Neural cell (in vitro differentiated cells): ENCODE results near the gene PCDHAC2. TPM values are rescaled to one million over a fixed set of nuclear protein-coding genes. Genes with fewer than 3 reads are reported as not detected.

Source experiments
- H2AFZ ChIP-seq: fragments of 200-600, 300-800 bp; sonication (generic), shearing (Covaris generic); 2 replicates; pipeline ENCODE4 v1.6.0; 2014; ENCODE audit warnings: low read depth, mild to moderate bottlenecking, antibody characterized with exemption, low read length, moderate library complexity
- H3F3A ChIP-seq: fragments of 200-600 bp; shearing (Covaris generic); 2 replicates; pipeline ENCODE4 v1.6.1; 2016; ENCODE audit warnings: mild to moderate bottlenecking, moderate library complexity, mixed read lengths, antibody characterized with exemption, low read length; ENCODE audit not compliant: insufficient read depth, poor library complexity, severe bottlenecking
- H3K27ac ChIP-seq: fragments of 200-600, 300-800 bp; sonication (generic), shearing (Covaris generic); 2 replicates; pipeline ENCODE4 v1.5.1; 2014; ENCODE audit warnings: mild to moderate bottlenecking, low read length, moderate library complexity
- H3K27me3 ChIP-seq: fragments of 300-800, 200-600 bp; sonication (generic), shearing (Covaris generic); 2 replicates; pipeline ENCODE4 v1.6.0; 2014; ENCODE audit warnings: mild to moderate bottlenecking, low read depth, low read length, moderate library complexity; ENCODE audit not compliant: insufficient read depth
- H3K36me3 ChIP-seq: fragments of 300-800, 200-600 bp; sonication (generic), shearing (Covaris generic); 2 replicates; pipeline ENCODE4 v1.5.1; 2014; ENCODE audit warnings: mild to moderate bottlenecking, antibody characterized with exemption, low read length, moderate library complexity; ENCODE audit not compliant: insufficient read depth
- H3K4me2 ChIP-seq: fragments of 300-800, 200-600 bp; sonication (generic), shearing (Covaris generic); 2 replicates; pipeline ENCODE4 v1.6.0; 2014; ENCODE audit warnings: mild to moderate bottlenecking, low read length
- H3K4me3 ChIP-seq: fragments of 300-800, 200-600 bp; sonication (generic), shearing (Covaris generic); 2 replicates; pipeline ENCODE4 v1.5.1; 2014; ENCODE audit warnings: mild to moderate bottlenecking, low read length, moderate library complexity
- H3K79me2 ChIP-seq: fragments of 200-600 bp; shearing (Covaris generic); replicated peaks from 2 replicates; pipeline ENCODE4 v1.6.0; 2014; ENCODE audit warnings: mild to moderate bottlenecking, low read length, moderate library complexity; ENCODE audit not compliant: insufficient read depth
- H3K9ac ChIP-seq: fragments of 300-800, 200-600 bp; sonication (generic), shearing (Covaris generic); 2 replicates; pipeline ENCODE4 v1.6.1; 2016; ENCODE audit warnings: mild to moderate bottlenecking, low read length, mixed read lengths
- H3K9me2 ChIP-seq: fragments of 200-600 bp; shearing (Covaris generic); 2 replicates; pipeline ENCODE4 v1.6.1; 2016; ENCODE audit warnings: mild to moderate bottlenecking, low read length, mixed read lengths; ENCODE audit not compliant: insufficient read depth
- H3K9me3 ChIP-seq: fragments of 200-600, 300-800 bp; sonication (generic), shearing (Covaris generic); 2 replicates; pipeline ENCODE4 v1.6.1; 2016; ENCODE audit warnings: mild to moderate bottlenecking, mixed run types, low read length, moderate library complexity, mixed read lengths
- H4K20me1 ChIP-seq: fragments of 200-600 bp; shearing (Covaris generic); 2 replicates; pipeline ENCODE4 v1.6.1; 2016; ENCODE audit warnings: mild to moderate bottlenecking, mixed run types; ENCODE audit not compliant: insufficient read depth
- EP300 ChIP-seq: fragments of 450-650 bp; conservative IDR thresholded peaks from 2 replicates; pipeline ENCODE4 v1.6.1; 2014; ENCODE audit warnings: antibody characterized with exemption, mild to moderate bottlenecking, moderate library complexity; ENCODE audit not compliant: poor library complexity, severe bottlenecking
- EZH2 ChIP-seq: fragments of 200-600, 300-800 bp; shearing (Covaris generic), sonication (generic); IDR thresholded peaks from 2 replicates; pipeline ENCODE4 v1.6.1; 2014; ENCODE audit warnings: antibody characterized with exemption, low read length, borderline replicate concordance, mild to moderate bottlenecking; ENCODE audit not compliant: insufficient read depth, poor library complexity, severe bottlenecking
- MXI1 ChIP-seq: fragments of 450-650 bp; conservative IDR thresholded peaks from 2 replicates; pipeline ENCODE4 v1.6.1; 2014; ENCODE audit warnings: antibody characterized with exemption, mild to moderate bottlenecking; ENCODE audit not compliant: poor library complexity, severe bottlenecking
- POLR2AphosphoS5 ChIP-seq: IDR thresholded peaks from 2 replicates; pipeline ENCODE4 v1.6.1; 2012
- RAD21 ChIP-seq: fragments of 450-650 bp; conservative IDR thresholded peaks from 2 replicates; pipeline ENCODE4 v1.6.1; 2014; ENCODE audit warnings: antibody characterized with exemption, mild to moderate bottlenecking, moderate library complexity
- REST ChIP-seq: IDR thresholded peaks from 2 replicates; pipeline ENCODE4 v1.6.1; 2012; ENCODE audit warnings: borderline replicate concordance
- SMC3 ChIP-seq: fragments of 450-650 bp; conservative IDR thresholded peaks from 2 replicates; pipeline ENCODE4 v1.6.1; 2014; ENCODE audit warnings: antibody characterized with exemption, mild to moderate bottlenecking, moderate library complexity; ENCODE audit not compliant: poor library complexity
- TAF1 ChIP-seq: IDR thresholded peaks from 2 replicates; pipeline ENCODE4 v1.6.1; 2012; ENCODE audit warnings: low read depth
- polyA plus RNA-seq: library from polyadenylated mRNA; depleted of rRNA; stranded (reverse); fragments of >200 nt; gene quantifications from 2 replicates; pipeline ENCODE4 v1.2.3, GENCODE V29; 2014
- TF ChIP-seq, protein P1 (sequence below): fragments of 450-650 bp; IDR thresholded peaks from 2 replicates; pipeline ENCODE4 v1.5.1; 2014; ENCODE audit warnings: antibody characterized with exemption, mild to moderate bottlenecking, moderate library complexity; ENCODE audit not compliant: poor library complexity, severe bottlenecking

Gene PCDHAC2
- polyA plus RNA-seq, 1 donor from 2014 or later: 7.6 TPM

DNA sequence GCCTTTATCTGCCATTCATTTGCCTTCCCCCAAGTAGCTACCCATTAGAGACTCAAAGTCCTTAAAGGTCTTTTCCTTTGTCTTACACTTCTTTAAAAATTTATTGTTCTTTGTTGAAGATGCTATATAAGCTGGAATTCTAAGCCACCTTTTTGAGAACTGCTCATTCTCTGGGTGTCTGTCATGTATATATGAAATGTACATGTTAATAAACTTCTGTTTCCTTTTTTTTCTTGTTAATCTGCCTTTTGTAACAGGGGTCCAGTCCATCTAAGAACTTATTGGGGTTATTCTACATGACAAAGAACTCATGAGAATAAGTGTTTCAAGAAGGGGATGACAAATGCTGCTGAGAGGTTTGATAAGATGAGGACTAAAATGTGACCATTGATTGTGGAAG, 41.5 kb downstream of the PCDHAC2 start:
- H3K9me2 ChIP-seq: no peaks in the 10 kb centered on the region
- H3K9me3 ChIP-seq: no peaks in the 10 kb centered on the region
- H3K9ac ChIP-seq: no peak overlapping the region
- H3K4me3 ChIP-seq: no peak overlapping the region
- H2AFZ ChIP-seq: no peak overlapping the region
- H3K36me3 ChIP-seq: no peaks in the 10 kb centered on the region
- H3K27me3 ChIP-seq: no peaks in the 10 kb centered on the region
- H3K4me2 ChIP-seq: no peak overlapping the region
- no peak for TF ChIP-seq SMC3
- TF ChIP-seq POLR2AphosphoS5: no peak
- TF ChIP-seq, protein P1, sequence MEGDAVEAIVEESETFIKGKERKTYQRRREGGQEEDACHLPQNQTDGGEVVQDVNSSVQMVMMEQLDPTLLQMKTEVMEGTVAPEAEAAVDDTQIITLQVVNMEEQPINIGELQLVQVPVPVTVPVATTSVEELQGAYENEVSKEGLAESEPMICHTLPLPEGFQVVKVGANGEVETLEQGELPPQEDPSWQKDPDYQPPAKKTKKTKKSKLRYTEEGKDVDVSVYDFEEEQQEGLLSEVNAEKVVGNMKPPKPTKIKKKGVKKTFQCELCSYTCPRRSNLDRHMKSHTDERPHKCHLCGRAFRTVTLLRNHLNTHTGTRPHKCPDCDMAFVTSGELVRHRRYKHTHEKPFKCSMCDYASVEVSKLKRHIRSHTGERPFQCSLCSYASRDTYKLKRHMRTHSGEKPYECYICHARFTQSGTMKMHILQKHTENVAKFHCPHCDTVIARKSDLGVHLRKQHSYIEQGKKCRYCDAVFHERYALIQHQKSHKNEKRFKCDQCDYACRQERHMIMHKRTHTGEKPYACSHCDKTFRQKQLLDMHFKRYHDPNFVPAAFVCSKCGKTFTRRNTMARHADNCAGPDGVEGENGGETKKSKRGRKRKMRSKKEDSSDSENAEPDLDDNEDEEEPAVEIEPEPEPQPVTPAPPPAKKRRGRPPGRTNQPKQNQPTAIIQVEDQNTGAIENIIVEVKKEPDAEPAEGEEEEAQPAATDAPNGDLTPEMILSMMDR: no peak
- TF ChIP-seq EP300: no peak
- no peak for TF ChIP-seq EZH2
- TF ChIP-seq MXI1: no peak
- TF ChIP-seq REST: no peak
- no peak for TF ChIP-seq TAF1
- no peak for TF ChIP-seq RAD21
- no peaks in the 10 kb centered on the region for H3F3A ChIP-seq
- no peaks in the 10 kb centered on the region for H4K20me1 ChIP-seq
- peaks cover 5% of the 10 kb centered on the region for H3K79me2 ChIP-seq
- H3K27ac ChIP-seq: no peak overlapping the region

DNA sequence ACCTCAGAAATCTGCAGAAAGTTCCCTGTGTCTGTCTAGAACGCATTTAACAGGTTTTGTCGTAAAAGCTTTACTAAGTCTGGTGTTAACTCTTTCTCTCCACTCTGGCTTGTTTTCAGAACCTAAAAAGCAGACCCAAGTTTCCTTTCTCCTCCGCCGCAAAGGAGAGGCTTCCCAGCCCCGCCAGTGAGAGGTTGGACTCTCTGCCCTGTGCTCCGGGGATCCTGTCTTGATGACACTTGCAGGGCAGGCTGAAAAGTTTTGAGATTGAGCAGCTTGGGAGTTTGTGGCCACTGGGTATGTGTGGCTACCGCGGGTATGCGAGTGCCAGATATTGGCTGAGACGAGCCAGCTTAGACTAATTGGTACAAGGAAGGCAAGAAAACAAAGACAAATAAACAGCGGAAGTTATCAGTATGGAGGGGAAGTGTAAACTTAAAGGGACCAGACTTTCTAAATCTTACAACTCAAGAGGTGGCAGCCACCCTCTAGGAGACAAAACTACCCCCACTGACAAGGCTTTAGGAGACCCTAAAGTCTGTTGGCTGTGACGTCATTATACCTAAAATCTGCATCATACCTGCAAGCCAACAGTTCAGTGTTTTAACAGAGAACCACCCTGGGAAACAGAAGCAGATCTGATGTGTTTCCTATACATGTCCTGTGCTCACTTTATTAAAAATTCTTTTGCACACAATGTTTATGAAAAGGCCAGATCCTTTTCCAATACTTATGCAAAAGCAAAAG, 43.9 kb downstream of the PCDHAC2 start:
- no peak overlapping the region for H3K4me2 ChIP-seq
- H3K27ac ChIP-seq: no peak overlapping the region
- no peaks in the 10 kb centered on the region for H3K27me3 ChIP-seq
- peaks cover 5% of the 10 kb centered on the region for H3K79me2 ChIP-seq
- no peak overlapping the region for H3K4me3 ChIP-seq
- H2AFZ ChIP-seq: no peak overlapping the region
- H3K9me2 ChIP-seq: no peaks in the 10 kb centered on the region
- no peaks in the 10 kb centered on the region for H4K20me1 ChIP-seq
- TF ChIP-seq, protein P1: no peak
- no peak for TF ChIP-seq EP300
- no peak for TF ChIP-seq POLR2AphosphoS5
- no peak for TF ChIP-seq REST
- TF ChIP-seq TAF1: no peak
- TF ChIP-seq SMC3: no peak
- TF ChIP-seq RAD21: no peak
- TF ChIP-seq EZH2: no peak
- H3K36me3 ChIP-seq: no peaks in the 10 kb centered on the region
- H3K9me3 ChIP-seq: no peaks in the 10 kb centered on the region
- H3F3A ChIP-seq: no peaks in the 10 kb centered on the region
- no peak overlapping the region for H3K9ac ChIP-seq
